SK-N-SH (cell line): Measurements from ENCODE around the gene CHD2. TPM values are rescaled to one million over a fixed set of nuclear protein-coding genes. Genes with fewer than 3 reads are reported as not detected.

Experiments
- CTCF ChIA-PET: fragments of 300-600, 350-600 bp; formaldehyde crosslinking; extraction: SDS; loops from one replicate; lab custom pipeline; 2021; lab: Yijun Ruan, JAX
- POLR2A ChIA-PET: fragments of 350-600 bp; sonication (Branson Sonifier 250); formaldehyde crosslinking; extraction: SDS; loops from one replicate; lab custom pipeline; 2020; ENCODE audit warnings: antibody characterized with exemption, inconsistent platforms; lab: Yijun Ruan, JAX
- DNase-seq: peaks from one replicate; pipeline ENCODE4 v3.0.0; 2012
- H2AFZ ChIP-seq: fragments of 200-600 bp; sonication (generic); 2 replicates; pipeline ENCODE4 v1.8.1; 2016; ENCODE audit warnings: antibody characterized with exemption, mild to moderate bottlenecking, low read depth
- H3F3A ChIP-seq: fragments of 200-600 bp; sonication (generic); replicated peaks from 2 replicates; pipeline ENCODE3; 2016; ENCODE audit warnings: antibody characterized with exemption, mild to moderate bottlenecking; ENCODE audit not compliant: insufficient read depth
- H3K27ac ChIP-seq, 2 experiments: fragments of 200-500 bp in 1 of 2; fragments of 200-600 bp in 1 of 2; sonication (Bioruptor generic) in 1 of 2; sonication (generic), shearing (Covaris generic) in 1 of 2; 2 replicates each; pipeline versions ENCODE4 v1.5.1 to v1.6.1; 2014 to 2016; ENCODE audit warnings: low read depth in 2 of 2, inconsistent platforms in 1 of 2, low read length in 1 of 2, mild to moderate bottlenecking in 1 of 2, mixed read lengths in 1 of 2
- H3K27me3 ChIP-seq: fragments of 200-600 bp; sonication (generic), shearing (Covaris generic); 2 replicates; pipeline ENCODE4 v1.6.1; 2016; ENCODE audit warnings: mixed run types; ENCODE audit not compliant: insufficient read depth
- H3K36me3 ChIP-seq, 2 experiments: fragments of 200-500 bp in 1 of 2; fragments of 200-600 bp in 1 of 2; sonication (Bioruptor generic) in 1 of 2; sonication (generic) in 1 of 2; replicated peaks in 1 of 2; 2 replicates each; pipeline versions ENCODE3 to v1.5.1; 2014 to 2016; ENCODE audit warnings: low read length in 1 of 2, mild to moderate bottlenecking in 1 of 2; ENCODE audit not compliant: insufficient read depth in 2 of 2, control insufficient read depth in 1 of 2
- H3K4me1 ChIP-seq, 2 experiments: fragments of 200-500 bp in 1 of 2; fragments of 200-600 bp in 1 of 2; sonication (Bioruptor generic) in 1 of 2; sonication (generic), shearing (Covaris generic) in 1 of 2; 2 replicates each; pipeline versions ENCODE4 v1.5.1 to v1.6.1; 2014 to 2016; ENCODE audit warnings: low read depth in 1 of 2, low read length in 1 of 2, mixed run types in 1 of 2; ENCODE audit not compliant: insufficient read depth in 2 of 2, control insufficient read depth in 1 of 2
- H3K4me2 ChIP-seq: fragments of 200-600 bp; sonication (generic), shearing (Covaris generic); 2 replicates; pipeline ENCODE4 v1.6.1; 2017; ENCODE audit warnings: mixed run types
- H3K4me3 ChIP-seq, 2 experiments: fragments of 200-500 bp in 1 of 2; fragments of 200-600 bp in 1 of 2; sonication (Bioruptor generic) in 1 of 2; sonication (generic), shearing (Covaris generic) in 1 of 2; 2 replicates each; pipeline versions ENCODE4 v1.5.1 to v1.8.1; 2014 to 2016; ENCODE audit warnings: low read depth in 2 of 2, inconsistent platforms in 1 of 2, low read length in 1 of 2, mild to moderate bottlenecking in 1 of 2, mixed read lengths in 1 of 2, moderate library complexity in 1 of 2
- H3K79me2 ChIP-seq: fragments of 200-600 bp; sonication (generic); 2 replicates; pipeline ENCODE4 v1.8.1; 2017; ENCODE audit warnings: mild to moderate bottlenecking; ENCODE audit not compliant: insufficient read depth
- H3K9ac ChIP-seq: fragments of 200-600 bp; sonication (generic); 2 replicates; pipeline ENCODE4 v1.6.1; 2017; ENCODE audit warnings: mixed run types
- H3K9me2 ChIP-seq: fragments of 200-600 bp; sonication (generic); 2 replicates; pipeline ENCODE4 v1.6.1; 2017; ENCODE audit warnings: mixed run types
- H3K9me3 ChIP-seq: fragments of 200-600 bp; sonication (generic); 2 replicates; pipeline ENCODE4 v1.6.1; 2017; ENCODE audit warnings: mixed run types, mild to moderate bottlenecking, moderate library complexity
- H4K20me1 ChIP-seq: fragments of 200-600 bp; sonication (generic); 2 replicates; pipeline ENCODE4 v1.6.1; 2017; ENCODE audit warnings: mild to moderate bottlenecking, mixed run types; ENCODE audit not compliant: insufficient read depth
- CTCF ChIP-seq: fragments of 200-600 bp; sonication (generic); IDR thresholded peaks from 2 replicates; pipeline ENCODE4 v1.6.1; 2017; ENCODE audit warnings: antibody characterized with exemption, mild to moderate bottlenecking, moderate library complexity
- EP300 ChIP-seq, 2 experiments: IDR thresholded peaks; 2 replicates each; pipeline versions ENCODE4 v1.4.0 to v1.6.1; 2012; ENCODE audit warnings: borderline replicate concordance in 1 of 2, low read depth in 1 of 2, low read length in 1 of 2
- FOSL2 ChIP-seq: IDR thresholded peaks from 2 replicates; pipeline ENCODE4 v1.4.0; 2012; ENCODE audit warnings: low read depth, mild to moderate bottlenecking, moderate library complexity, borderline replicate concordance
- FOXM1 ChIP-seq: IDR thresholded peaks from 2 replicates; pipeline ENCODE4 v1.4.0; 2012; ENCODE audit warnings: low read depth, mild to moderate bottlenecking
- GABPA ChIP-seq: IDR thresholded peaks from 2 replicates; pipeline ENCODE4 v1.4.0; 2012; ENCODE audit warnings: low read depth, mild to moderate bottlenecking
- MXI1 ChIP-seq: IDR thresholded peaks from 2 replicates; pipeline ENCODE4 v1.6.1; 2012; ENCODE audit warnings: mild to moderate bottlenecking, low read depth, low read length, improper control_type of control experiment
- RCOR1 ChIP-seq: fragments of 150-350 bp; IDR thresholded peaks from 2 replicates; pipeline ENCODE4 v1.6.1; 2017; ENCODE audit warnings: antibody characterized with exemption, low read length
- REST ChIP-seq: IDR thresholded peaks from 2 replicates; pipeline ENCODE4 v1.6.1; 2012; ENCODE audit warnings: mild to moderate bottlenecking, low read depth, low read length, moderate library complexity
- RXRA ChIP-seq: IDR thresholded peaks from 2 replicates; pipeline ENCODE4 v1.4.0; 2012; ENCODE audit warnings: low read depth, mild to moderate bottlenecking, borderline replicate concordance
- SIN3A ChIP-seq: IDR thresholded peaks from 2 replicates; pipeline ENCODE4 v1.6.1; 2012; ENCODE audit warnings: low read depth, mild to moderate bottlenecking, low read length, moderate library complexity, borderline replicate concordance
- TCF12 ChIP-seq: IDR thresholded peaks from 2 replicates; pipeline ENCODE4 v1.4.0; 2012
- USF1 ChIP-seq: IDR thresholded peaks from 2 replicates; pipeline ENCODE4 v1.4.0; 2012; ENCODE audit warnings: low read depth, borderline replicate concordance
- USF2 ChIP-seq: fragments of 150-350 bp; IDR thresholded peaks from 2 replicates; pipeline ENCODE4 v1.6.1; 2017; ENCODE audit warnings: antibody characterized with exemption, low read length, low read depth, borderline replicate concordance
- YY1 ChIP-seq: IDR thresholded peaks from 2 replicates; pipeline ENCODE4 v1.4.0; 2012; ENCODE audit warnings: low read depth, mild to moderate bottlenecking
- ZBTB33 ChIP-seq: IDR thresholded peaks from 2 replicates; pipeline ENCODE4 v1.4.0; 2012; ENCODE audit warnings: low read depth, borderline replicate concordance
- WGBS: methylation state at CpG from one replicate; pipeline ENCODE4 v1.1.6; 2017; ENCODE audit warnings: low lambda C conversion rate; 5-methylcytosine and 5-hydroxymethylcytosine counted together
- polyA plus RNA-seq, 3 experiments: library from polyadenylated mRNA; depleted of rRNA; stranded (reverse); fragments of >200 nt; gene quantifications; 2 replicates each; pipeline ENCODE4 v1.2.3, GENCODE V29; 2012
- TF ChIP-seq, protein P1 (sequence below): IDR thresholded peaks from 2 replicates; pipeline ENCODE4; 2012
- TF ChIP-seq, protein P2 (sequence below): fragments of 150-350 bp; IDR thresholded peaks from 2 replicates; pipeline ENCODE4 v1.6.1; 2016; ENCODE audit warnings: mild to moderate bottlenecking, low read depth, low read length

CHD2 gene
- polyA plus RNA-seq, 1 of the 3 experiments (the other 2 are of a cell fraction), result 25.3 TPM

DNA sequence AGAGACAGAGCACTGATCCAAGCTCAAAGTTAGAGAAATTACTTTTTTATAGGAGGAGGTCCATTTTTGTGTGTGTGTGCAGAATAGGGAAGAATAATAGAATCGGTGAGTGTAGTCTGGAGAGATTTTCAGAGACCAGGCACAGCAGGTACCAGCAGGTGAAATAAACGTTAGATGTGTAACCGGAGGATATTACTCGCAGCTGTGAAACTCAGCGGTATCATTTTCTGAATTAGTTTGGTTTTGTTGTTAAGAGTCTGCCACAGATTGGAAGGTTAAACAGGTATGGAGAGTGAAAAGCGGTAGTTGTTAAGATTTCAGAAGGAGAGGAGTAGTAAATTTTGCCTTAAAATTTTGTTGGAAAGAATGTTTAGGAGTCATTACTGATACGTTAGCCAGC lies 119.0 kb downstream of the CHD2 start:
- Histone ChIP-seq H3F3A (peaks cover 12% of the 10 kb centered on the region), H3K27ac (no peak overlapping the region), H2AFZ (no peak overlapping the region), H3K79me2 (peaks cover 31% of the 10 kb centered on the region), H3K4me2 (no peak overlapping the region), H3K36me3 (peaks cover 89 to 93% of the 10 kb centered on the region in 2 experiments), H3K4me3 (no peak overlapping the region), H3K27me3 (no peaks in the 10 kb centered on the region), H4K20me1 (peaks cover 25% of the 10 kb centered on the region), H3K4me1 (no peaks in the 10 kb centered on the region), H3K9ac (no peak overlapping the region), H3K9me3 (no peaks in the 10 kb centered on the region), H3K9me2 (no peaks in the 10 kb centered on the region)
- TF ChIP-seq, protein P1, sequence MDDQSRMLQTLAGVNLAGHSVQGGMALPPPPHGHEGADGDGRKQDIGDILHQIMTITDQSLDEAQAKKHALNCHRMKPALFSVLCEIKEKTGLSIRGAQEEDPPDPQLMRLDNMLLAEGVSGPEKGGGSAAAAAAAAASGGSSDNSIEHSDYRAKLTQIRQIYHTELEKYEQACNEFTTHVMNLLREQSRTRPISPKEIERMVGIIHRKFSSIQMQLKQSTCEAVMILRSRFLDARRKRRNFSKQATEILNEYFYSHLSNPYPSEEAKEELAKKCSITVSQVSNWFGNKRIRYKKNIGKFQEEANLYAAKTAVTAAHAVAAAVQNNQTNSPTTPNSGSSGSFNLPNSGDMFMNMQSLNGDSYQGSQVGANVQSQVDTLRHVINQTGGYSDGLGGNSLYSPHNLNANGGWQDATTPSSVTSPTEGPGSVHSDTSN, result no peak
- TF ChIP-seq ZBTB33, result no peak
- TF ChIP-seq RXRA, result no peak
- no peak for TF ChIP-seq REST
- no peak for TF ChIP-seq YY1
- TF ChIP-seq MXI1, result no peak
- TF ChIP-seq CTCF, result no peak
- TF ChIP-seq, protein P2, sequence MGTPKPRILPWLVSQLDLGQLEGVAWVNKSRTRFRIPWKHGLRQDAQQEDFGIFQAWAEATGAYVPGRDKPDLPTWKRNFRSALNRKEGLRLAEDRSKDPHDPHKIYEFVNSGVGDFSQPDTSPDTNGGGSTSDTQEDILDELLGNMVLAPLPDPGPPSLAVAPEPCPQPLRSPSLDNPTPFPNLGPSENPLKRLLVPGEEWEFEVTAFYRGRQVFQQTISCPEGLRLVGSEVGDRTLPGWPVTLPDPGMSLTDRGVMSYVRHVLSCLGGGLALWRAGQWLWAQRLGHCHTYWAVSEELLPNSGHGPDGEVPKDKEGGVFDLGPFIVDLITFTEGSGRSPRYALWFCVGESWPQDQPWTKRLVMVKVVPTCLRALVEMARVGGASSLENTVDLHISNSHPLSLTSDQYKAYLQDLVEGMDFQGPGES, result no peak
- TF ChIP-seq RCOR1, result no peak
- no peak for TF ChIP-seq FOXM1
- no peak for TF ChIP-seq USF1
- TF ChIP-seq SIN3A, result no peak
- TF ChIP-seq FOSL2, result no peak
- no peak for TF ChIP-seq TCF12
- no peak for TF ChIP-seq GABPA
- TF ChIP-seq EP300 (IDR thresholded peaks at IDR 0.05; ENCODE audit: borderline replicate concordance in 1 of 2, low read depth in 1 of 2, low read length in 1 of 2), result no peak
- no peak for TF ChIP-seq USF2
- CTCF ChIA-PET, result interaction anchor here (1.7 to 2.2 kb wide), 3 partner anchors 10 to 1101 kb away, joined by 6 to 18 read pairs (median 13); no protein-coding TSS in a partner anchor
- WGBS, result 91% methylated on average over 7 of the region's 7 CpGs
- no peak for DNase-seq
- POLR2A ChIA-PET, result interaction anchor here (0.7 kb wide), 1 partner anchor 1144 kb away, joined by 3 read pairs; no protein-coding TSS in a partner anchor
